ENCODE results near the gene ARL6IP5.

Gene ARL6IP5

GRCh38 chr3:69116897-69117296 lies 32.2 kb downstream of the ARL6IP5 start:
- DNase-seq (ENCODE audit: low read depth), result no peak

- DNase-seq (ENCODE audit: low read depth), result no peak
These were observed 33.8 kb downstream of the ARL6IP5 start for GRCh38 chr3:69118555-69118954.

GRCh38 chr3:69119138-69119537 lies 34.4 kb downstream of the ARL6IP5 start:
- DNase-seq (ENCODE audit: low read depth), result no peak

- no peak for DNase-seq (ENCODE audit: low read depth)
These were observed 34.9 kb downstream of the ARL6IP5 start for GRCh38 chr3:69119681-69120080.

- DNase-seq (ENCODE audit: low read depth), result peak; percentile 74
These were observed 36.2 kb downstream of the ARL6IP5 start for GRCh38 chr3:69120879-69121464.

- no peak for DNase-seq (ENCODE audit: low read depth)
These were observed 36.8 kb downstream of the ARL6IP5 start for GRCh38 chr3:69121513-69121912.

- no peak for DNase-seq (ENCODE audit: low read depth)
These were observed 37.2 kb downstream of the ARL6IP5 start for GRCh38 chr3:69121950-69122349.

GRCh38 chr3:69122403-69122802 lies 37.7 kb downstream of the ARL6IP5 start, which contains the start of gene LMOD3:
Gene LMOD3, minus strand, starts transcription at chr3:69122595. Its CDS starts 209 bp downstream, at chr3:69122386.
- no peak for DNase-seq (ENCODE audit: low read depth)

GRCh38 chr3:69126216-69126615 lies 41.5 kb downstream of the ARL6IP5 start:
- no peak for DNase-seq (ENCODE audit: low read depth)

GRCh38 chr3:69126999-69127398 lies 42.3 kb downstream of the ARL6IP5 start:
- no peak for DNase-seq (ENCODE audit: low read depth)

- DNase-seq (ENCODE audit: low read depth), result no peak
These were observed 43.8 kb downstream of the ARL6IP5 start for GRCh38 chr3:69128509-69128908.

- DNase-seq (ENCODE audit: low read depth), result no peak
These were observed 44.8 kb downstream of the ARL6IP5 start for GRCh38 chr3:69129531-69129930.

GRCh38 chr3:69130689-69131088 lies 46.0 kb downstream of the ARL6IP5 start:
- no peak for DNase-seq (ENCODE audit: low read depth)

- DNase-seq (ENCODE audit: low read depth), result no peak
These were observed 52.3 kb downstream of the ARL6IP5 start for GRCh38 chr3:69137005-69137404.

GRCh38 chr3:69137412-69137811 lies 52.7 kb downstream of the ARL6IP5 start:
- no peak for DNase-seq (ENCODE audit: low read depth)

- DNase-seq (ENCODE audit: low read depth), result no peak
These were observed 56.6 kb downstream of the ARL6IP5 start for GRCh38 chr3:69141313-69141712.

- DNase-seq (ENCODE audit: low read depth), result no peak
These were observed 57.4 kb downstream of the ARL6IP5 start for GRCh38 chr3:69142090-69142489.

- DNase-seq (ENCODE audit: low read depth), result no peak
These were observed 58.2 kb downstream of the ARL6IP5 start for GRCh38 chr3:69142797-69143454.

GRCh38 chr3:69143612-69144011 lies 58.9 kb downstream of the ARL6IP5 start:
- DNase-seq (ENCODE audit: low read depth), result no peak

GRCh38 chr3:69144631-69145245 lies 60.0 kb downstream of the ARL6IP5 start:
- no peak for DNase-seq (ENCODE audit: low read depth)

GRCh38 chr3:69145688-69146087 lies 61.0 kb downstream of the ARL6IP5 start:
- DNase-seq (ENCODE audit: low read depth), result no peak

GRCh38 chr3:69149586-69149985 lies 64.8 kb downstream of the ARL6IP5 start:
- DNase-seq (ENCODE audit: low read depth), result no peak
